Measurements from ENCODE around the gene PPP1R2C.

DNA sequence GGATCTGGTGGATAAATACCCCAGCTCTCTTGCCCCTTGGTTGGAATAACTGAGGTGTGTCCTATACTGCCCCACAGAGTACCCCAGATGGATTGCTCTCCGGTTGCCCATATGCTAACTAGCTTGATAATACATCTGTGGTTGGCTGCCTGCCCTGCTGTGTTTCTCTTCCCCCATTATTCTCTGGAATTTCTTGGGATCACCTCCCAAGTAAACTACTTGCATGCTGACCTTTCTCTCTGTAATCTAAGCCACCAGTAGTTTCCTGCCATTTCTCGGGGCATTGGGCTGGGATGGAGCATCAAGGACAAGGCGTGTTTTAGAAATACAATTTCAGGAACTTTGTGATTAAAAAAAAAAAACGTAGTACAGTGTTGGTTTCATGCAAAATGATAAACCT, 25.2 kb downstream of the PPP1R2C start:
- TF ChIP-seq JUND (IDR thresholded peaks at IDR 0.05; ENCODE audit: low read length) (no peak), SP1 (IDR thresholded peaks at IDR 0.05; ENCODE audit: low read depth, low read length) (no peak)
- TF ChIP-seq, protein P1, sequence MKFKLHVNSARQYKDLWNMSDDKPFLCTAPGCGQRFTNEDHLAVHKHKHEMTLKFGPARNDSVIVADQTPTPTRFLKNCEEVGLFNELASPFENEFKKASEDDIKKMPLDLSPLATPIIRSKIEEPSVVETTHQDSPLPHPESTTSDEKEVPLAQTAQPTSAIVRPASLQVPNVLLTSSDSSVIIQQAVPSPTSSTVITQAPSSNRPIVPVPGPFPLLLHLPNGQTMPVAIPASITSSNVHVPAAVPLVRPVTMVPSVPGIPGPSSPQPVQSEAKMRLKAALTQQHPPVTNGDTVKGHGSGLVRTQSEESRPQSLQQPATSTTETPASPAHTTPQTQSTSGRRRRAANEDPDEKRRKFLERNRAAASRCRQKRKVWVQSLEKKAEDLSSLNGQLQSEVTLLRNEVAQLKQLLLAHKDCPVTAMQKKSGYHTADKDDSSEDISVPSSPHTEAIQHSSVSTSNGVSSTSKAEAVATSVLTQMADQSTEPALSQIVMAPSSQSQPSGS (IDR thresholded peaks at IDR 0.05; ENCODE audit: low read length) = no peak
